ENCODE measurements around the gene DSTYK. TPM values are rescaled to one million over a fixed set of nuclear protein-coding genes. Genes with fewer than 3 reads are reported as not detected.

Gene DSTYK, protein sequence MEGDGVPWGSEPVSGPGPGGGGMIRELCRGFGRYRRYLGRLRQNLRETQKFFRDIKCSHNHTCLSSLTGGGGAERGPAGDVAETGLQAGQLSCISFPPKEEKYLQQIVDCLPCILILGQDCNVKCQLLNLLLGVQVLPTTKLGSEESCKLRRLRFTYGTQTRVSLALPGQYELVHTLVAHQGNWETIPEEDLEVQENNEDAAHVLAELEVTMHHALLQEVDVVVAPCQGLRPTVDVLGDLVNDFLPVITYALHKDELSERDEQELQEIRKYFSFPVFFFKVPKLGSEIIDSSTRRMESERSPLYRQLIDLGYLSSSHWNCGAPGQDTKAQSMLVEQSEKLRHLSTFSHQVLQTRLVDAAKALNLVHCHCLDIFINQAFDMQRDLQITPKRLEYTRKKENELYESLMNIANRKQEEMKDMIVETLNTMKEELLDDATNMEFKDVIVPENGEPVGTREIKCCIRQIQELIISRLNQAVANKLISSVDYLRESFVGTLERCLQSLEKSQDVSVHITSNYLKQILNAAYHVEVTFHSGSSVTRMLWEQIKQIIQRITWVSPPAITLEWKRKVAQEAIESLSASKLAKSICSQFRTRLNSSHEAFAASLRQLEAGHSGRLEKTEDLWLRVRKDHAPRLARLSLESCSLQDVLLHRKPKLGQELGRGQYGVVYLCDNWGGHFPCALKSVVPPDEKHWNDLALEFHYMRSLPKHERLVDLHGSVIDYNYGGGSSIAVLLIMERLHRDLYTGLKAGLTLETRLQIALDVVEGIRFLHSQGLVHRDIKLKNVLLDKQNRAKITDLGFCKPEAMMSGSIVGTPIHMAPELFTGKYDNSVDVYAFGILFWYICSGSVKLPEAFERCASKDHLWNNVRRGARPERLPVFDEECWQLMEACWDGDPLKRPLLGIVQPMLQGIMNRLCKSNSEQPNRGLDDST
- 12.1 and 13.0 TPM in 2 replicates for total RNA-seq (ENCODE audit: low replicate concordance)

DNA sequence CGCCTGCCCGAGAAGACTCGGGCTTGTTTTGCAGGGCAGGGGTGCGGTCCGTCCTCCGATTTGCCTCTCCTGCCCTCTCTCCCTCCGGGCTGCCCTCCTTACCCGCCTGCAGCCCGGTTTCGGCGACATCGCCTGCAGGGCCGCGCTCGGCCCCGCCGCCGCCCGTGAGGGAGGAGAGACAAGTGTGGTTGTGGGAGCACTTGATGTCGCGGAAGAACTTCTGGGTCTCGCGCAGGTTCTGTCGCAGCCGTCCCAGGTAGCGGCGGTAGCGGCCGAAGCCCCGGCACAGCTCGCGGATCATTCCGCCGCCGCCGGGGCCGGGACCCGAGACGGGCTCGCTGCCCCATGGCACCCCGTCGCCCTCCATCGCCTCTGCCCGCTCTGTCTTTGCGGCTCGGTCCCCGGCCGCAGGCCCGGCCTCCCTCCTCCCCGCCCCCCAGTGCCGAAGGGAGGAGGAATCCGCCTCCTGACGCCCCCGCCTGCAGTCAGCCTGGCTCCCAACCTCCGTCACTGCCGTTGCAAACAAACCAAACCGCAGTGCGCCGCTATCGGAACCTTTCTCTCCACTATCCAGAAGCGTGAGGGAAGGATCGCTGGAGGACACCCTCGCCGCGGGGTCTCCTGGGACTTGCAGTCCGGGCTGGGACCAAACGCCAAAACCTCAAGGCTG is at the start of gene DSTYK:
DSTYK (minus strand) TSS at position 534 of the 670 bp plus-strand sequence; CDS start at position 367, 167 bp downstream.
- H3K27ac Mint-ChIP-seq: peak within 1 kb of the TSS; percentile 98
- TF ChIP-seq, protein P1, sequence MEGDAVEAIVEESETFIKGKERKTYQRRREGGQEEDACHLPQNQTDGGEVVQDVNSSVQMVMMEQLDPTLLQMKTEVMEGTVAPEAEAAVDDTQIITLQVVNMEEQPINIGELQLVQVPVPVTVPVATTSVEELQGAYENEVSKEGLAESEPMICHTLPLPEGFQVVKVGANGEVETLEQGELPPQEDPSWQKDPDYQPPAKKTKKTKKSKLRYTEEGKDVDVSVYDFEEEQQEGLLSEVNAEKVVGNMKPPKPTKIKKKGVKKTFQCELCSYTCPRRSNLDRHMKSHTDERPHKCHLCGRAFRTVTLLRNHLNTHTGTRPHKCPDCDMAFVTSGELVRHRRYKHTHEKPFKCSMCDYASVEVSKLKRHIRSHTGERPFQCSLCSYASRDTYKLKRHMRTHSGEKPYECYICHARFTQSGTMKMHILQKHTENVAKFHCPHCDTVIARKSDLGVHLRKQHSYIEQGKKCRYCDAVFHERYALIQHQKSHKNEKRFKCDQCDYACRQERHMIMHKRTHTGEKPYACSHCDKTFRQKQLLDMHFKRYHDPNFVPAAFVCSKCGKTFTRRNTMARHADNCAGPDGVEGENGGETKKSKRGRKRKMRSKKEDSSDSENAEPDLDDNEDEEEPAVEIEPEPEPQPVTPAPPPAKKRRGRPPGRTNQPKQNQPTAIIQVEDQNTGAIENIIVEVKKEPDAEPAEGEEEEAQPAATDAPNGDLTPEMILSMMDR (IDR thresholded peaks at IDR 0.05): no peak
- TF ChIP-seq EZH2 (IDR thresholded peaks at IDR 0.05): peak; percentile 43
- TF ChIP-seq EZH2phosphoT487 (IDR thresholded peaks at IDR 0.05): peak; percentile 35
- no peaks in the 10 kb centered on the region for H3K36me3 Mint-ChIP-seq
- Histone ChIP-seq H3K9me3 (ENCODE audit: low read depth) (no peaks in the 10 kb centered on the region), H3K9ac (peak within 1 kb of the TSS; percentile 76), H3K4me1 (peaks cover 18% of the 10 kb centered on the region), H4K20me1 (ENCODE audit: low read depth) (peaks cover 21% of the 10 kb centered on the region), H3K4me3 (peak within 1 kb of the TSS; percentile 96), H3K36me3 (no peaks in the 10 kb centered on the region), H3K4me2 (peak within 1 kb of the TSS; percentile 80), H3K27me3 (no peaks in the 10 kb centered on the region), H2AFZ (replicated peaks) (peak within 1 kb of the TSS; percentile 99), H3F3A (ENCODE audit: low read depth) (peaks cover 28% of the 10 kb centered on the region), H3K79me2 (ENCODE audit: low read depth) (peaks cover 47% of the 10 kb centered on the region), H3K27ac (peak within 1 kb of the TSS; percentile 97)
- peaks cover 27% of the 10 kb centered on the region for H3K4me1 Mint-ChIP-seq
- peaks cover 5% of the 10 kb centered on the region for H3K27me3 Mint-ChIP-seq (ENCODE audit: insufficient read depth, low read depth)
- peak within 1 kb of the TSS; percentile 100 for H3K4me3 Mint-ChIP-seq
- H3K9me3 Mint-ChIP-seq: no peaks in the 10 kb centered on the region
- DNase-seq (ENCODE audit: low spot score): peak; percentile 98

DNA sequence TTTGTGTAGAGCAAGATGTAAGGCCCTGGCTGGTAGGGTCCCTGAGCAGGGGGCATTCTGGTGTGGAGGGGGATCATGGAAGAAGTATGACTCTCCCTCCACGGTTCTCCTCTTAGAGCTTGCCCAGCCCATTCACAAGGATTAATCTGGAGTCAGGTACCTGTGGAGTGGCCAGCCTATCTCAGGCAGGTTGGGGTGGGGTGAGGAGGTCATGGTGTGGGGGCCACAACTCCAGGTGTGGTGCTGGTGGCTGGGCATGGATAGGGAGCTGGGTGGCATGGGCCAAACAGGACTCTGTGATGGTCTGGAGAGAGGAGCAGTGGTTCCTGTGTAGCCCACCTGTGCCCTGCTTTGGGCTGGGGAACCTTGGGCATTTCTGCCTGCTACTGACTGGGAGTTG is 48.5 kb upstream of the DSTYK start:
- TF ChIP-seq EZH2phosphoT487 (IDR thresholded peaks at IDR 0.05) (no peak), EZH2 (IDR thresholded peaks at IDR 0.05) (no peak)
- TF ChIP-seq, protein P1 (IDR thresholded peaks at IDR 0.05): no peak
- no peaks in the 10 kb centered on the region for H3K9me3 Mint-ChIP-seq
- no peak for DNase-seq (ENCODE audit: low spot score)
- no peak overlapping the region for H3K27ac Mint-ChIP-seq
- H3K9me3 ChIP-seq (ENCODE audit: low read depth): no peaks in the 10 kb centered on the region
- no peaks in the 10 kb centered on the region for H3K36me3 ChIP-seq
- H3K27me3 Mint-ChIP-seq (ENCODE audit: insufficient read depth, low read depth): no peaks in the 10 kb centered on the region
- H3K9ac ChIP-seq: no peak overlapping the region
- H3K4me3 Mint-ChIP-seq: no peak overlapping the region
- no peak overlapping the region for H3K4me3 ChIP-seq
- H3K36me3 Mint-ChIP-seq: no peaks in the 10 kb centered on the region
- no peak overlapping the region for H3K27ac ChIP-seq
- H2AFZ ChIP-seq (replicated peaks): no peak overlapping the region
- no peaks in the 10 kb centered on the region for H3K79me2 ChIP-seq (ENCODE audit: low read depth)
- H3K4me1 ChIP-seq: peaks cover 31% of the 10 kb centered on the region
- no peaks in the 10 kb centered on the region for H3K27me3 ChIP-seq
- no peak overlapping the region for H3K4me2 ChIP-seq
- peaks cover 3% of the 10 kb centered on the region for H3F3A ChIP-seq (ENCODE audit: low read depth)
- peaks cover 18% of the 10 kb centered on the region for H4K20me1 ChIP-seq (ENCODE audit: low read depth)
- H3K4me1 Mint-ChIP-seq: peaks cover 29% of the 10 kb centered on the region

DNA sequence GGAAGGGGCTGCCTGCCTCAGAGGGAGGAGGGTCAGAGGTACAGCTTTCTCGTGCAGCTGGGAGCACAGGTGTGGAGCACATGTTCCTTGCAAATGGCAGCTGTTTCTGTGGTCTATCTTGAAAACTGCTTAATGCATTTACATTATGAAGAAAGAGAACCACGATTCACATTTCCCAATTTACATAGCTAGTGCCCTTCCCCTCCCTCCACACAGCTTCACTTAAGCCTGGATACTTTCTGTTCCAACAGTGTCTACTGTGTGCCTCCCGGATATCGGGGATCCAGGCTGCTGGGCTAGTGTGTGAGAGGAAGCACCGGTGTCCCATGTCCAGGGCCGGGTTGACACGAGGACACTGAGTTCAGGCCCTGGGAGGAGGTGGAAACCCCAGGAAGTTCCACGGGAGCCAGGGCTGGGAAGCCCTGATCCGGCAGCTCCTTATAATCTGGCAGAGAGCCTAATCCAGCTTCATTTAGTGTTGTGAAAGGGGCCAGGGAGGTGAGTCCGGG is 47.9 kb upstream of the DSTYK start:
- no peak for TF ChIP-seq EZH2phosphoT487 (IDR thresholded peaks at IDR 0.05)
- TF ChIP-seq EZH2 (IDR thresholded peaks at IDR 0.05): no peak
- TF ChIP-seq, protein P1 (IDR thresholded peaks at IDR 0.05): no peak
- no peak overlapping the region for H3K27ac ChIP-seq
- peaks cover 26% of the 10 kb centered on the region for H3K4me1 Mint-ChIP-seq

More for the DNA sequence above, 47.9 kb upstream of the DSTYK start:
- H3K9ac ChIP-seq: no peak overlapping the region
- H2AFZ ChIP-seq (replicated peaks): no peak overlapping the region
- no peaks in the 10 kb centered on the region for H3K27me3 ChIP-seq
- H3K36me3 ChIP-seq: no peaks in the 10 kb centered on the region
- Mint-ChIP-seq H3K27me3 (ENCODE audit: insufficient read depth, low read depth) (no peaks in the 10 kb centered on the region), H3K9me3 (no peaks in the 10 kb centered on the region), H3K27ac (no peak overlapping the region), H3K4me3 (no peak overlapping the region), H3K36me3 (no peaks in the 10 kb centered on the region)
- peaks cover 18% of the 10 kb centered on the region for H4K20me1 ChIP-seq (ENCODE audit: low read depth)
- H3K79me2 ChIP-seq (ENCODE audit: low read depth): no peaks in the 10 kb centered on the region
- H3K4me3 ChIP-seq: no peak overlapping the region
- no peaks in the 10 kb centered on the region for H3K9me3 ChIP-seq (ENCODE audit: low read depth)
- no peak for DNase-seq (ENCODE audit: low spot score)
- peaks cover 3% of the 10 kb centered on the region for H3F3A ChIP-seq (ENCODE audit: low read depth)
- peaks cover 31% of the 10 kb centered on the region for H3K4me1 ChIP-seq
- H3K4me2 ChIP-seq: no peak overlapping the region

Data from neural progenitor cell (in vitro differentiated cells).